H1 (cell line): Measurements from ENCODE around the gene RWDD3.

Experiments used
- GTF2F1 ChIP-seq: IDR thresholded peaks from 2 replicates; pipeline ENCODE4 v1.6.1; 2012; ENCODE audit warnings: low read depth, low read length, improper control_type of control experiment, borderline replicate concordance
- HDAC2 ChIP-seq, 2 experiments: fragments of 300-600 bp in 1 of 2; sonication (generic) in 1 of 2; IDR thresholded peaks; 2 replicates each; pipeline ENCODE4 v1.6.1; 2011 to 2012; ENCODE audit warnings: low read depth in 2 of 2, low read length in 2 of 2, mild to moderate bottlenecking in 2 of 2, moderate library complexity in 2 of 2, borderline replicate concordance in 1 of 2, inconsistent platforms in 1 of 2
- NRF1 ChIP-seq: IDR thresholded peaks from 2 replicates; pipeline ENCODE4 v1.6.1; 2011; ENCODE audit warnings: mild to moderate bottlenecking, low read depth, low read length, improper control_type of control experiment
- SAP30 ChIP-seq: fragments of 300-600 bp; sonication (generic); IDR thresholded peaks from 2 replicates; pipeline ENCODE4 v1.7.1; 2012; ENCODE audit warnings: low read length, moderate library complexity, mild to moderate bottlenecking, inconsistent platforms; ENCODE audit not compliant: insufficient read depth, insufficient replicate concordance
- ZNF274 ChIP-seq: IDR thresholded peaks from 2 replicates; pipeline ENCODE4 v1.7.0; 2012; ENCODE audit warnings: low read length, borderline replicate concordance; ENCODE audit errors: extremely low read depth

DNA sequence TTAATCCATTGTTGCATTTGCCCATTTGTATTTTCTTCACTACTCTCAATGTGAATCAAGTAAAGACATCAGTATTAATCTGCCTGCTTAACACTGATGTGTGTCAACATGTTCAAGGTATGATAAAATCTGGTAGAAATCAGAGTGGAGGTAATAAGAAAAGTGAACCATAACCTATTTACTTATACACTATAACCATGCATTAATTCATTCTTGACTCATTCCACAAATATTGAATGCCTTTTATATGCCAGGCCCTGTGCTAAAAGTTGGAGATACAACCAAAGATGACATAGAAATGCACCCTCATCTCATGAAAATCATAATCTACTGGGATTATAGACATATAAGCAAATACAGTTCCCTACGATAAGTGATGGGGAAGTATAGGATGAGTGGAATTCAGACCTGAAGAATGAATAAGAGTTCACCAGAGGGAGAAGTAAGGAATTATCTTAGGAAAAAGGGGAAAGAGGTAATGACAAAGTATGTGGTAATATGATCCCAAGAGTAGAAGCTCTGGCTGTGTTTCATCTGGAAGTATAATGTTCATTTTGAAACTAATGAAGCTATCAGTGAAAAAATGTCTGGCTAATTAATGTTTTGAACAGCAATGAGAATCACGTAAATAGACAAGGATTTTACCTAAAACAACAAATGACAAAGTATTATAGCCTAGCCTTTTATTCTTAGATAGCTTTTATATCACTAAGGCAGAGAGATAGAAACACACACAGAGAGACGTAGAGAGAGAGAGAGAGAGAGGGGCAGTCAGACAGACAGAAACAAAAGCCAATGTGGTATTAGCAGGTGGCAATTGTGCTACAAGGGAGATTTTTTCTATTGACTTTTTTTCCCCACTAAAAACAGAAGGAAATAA is 7.0 kb upstream of the RWDD3 start:
- TF ChIP-seq ZNF274: no peak
- no peak for TF ChIP-seq NRF1
- TF ChIP-seq HDAC2 (IDR thresholded peaks at IDR 0.05; ENCODE audit: borderline replicate concordance in 1 of 2, low read depth in 2 of 2, low read length in 2 of 2): no peak
- no peak for TF ChIP-seq SAP30
- TF ChIP-seq GTF2F1: no peak
